ENCODE data around the gene CCDC78. TPM values are rescaled to one million over a fixed set of nuclear protein-coding genes. Genes with fewer than 3 reads are reported as not detected.

CCDC78 gene
- total RNA-seq, 4 donors from 2014 or later: 0.40 to 24.3 (median 0.98) TPM

DNA sequence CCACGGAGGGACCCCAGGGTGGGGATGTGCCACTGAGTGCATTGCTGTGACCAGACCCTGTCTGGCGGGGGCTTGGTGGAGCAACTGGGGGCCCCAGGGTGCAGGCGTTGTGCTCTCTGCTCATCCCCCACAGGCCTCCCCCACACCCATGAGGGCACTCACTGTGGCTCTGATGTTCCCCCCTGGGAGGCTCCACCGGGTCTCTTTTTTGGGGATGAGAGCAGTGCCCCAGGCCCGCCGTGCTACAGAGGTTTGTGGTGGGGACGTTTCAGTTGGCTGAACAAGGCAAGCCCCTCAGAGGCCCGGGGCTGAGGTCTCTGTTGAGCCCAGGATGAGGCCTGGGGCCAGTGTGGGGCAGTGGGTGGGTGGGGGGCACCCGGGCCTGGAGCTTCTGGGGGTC is 2.5 kb downstream of the CCDC78 start:
- in situ Hi-C loops (cut with MboI; ENCODE audit: low pct_ligation_motif_present in 1 of 4, low pct_unique_long_range_greater_than_20kb in 1 of 4, low sequenced_read_pairs in 3 of 4): no loop called here
- intact Hi-C loops (cut with DNase I; ENCODE audit: low total_unique reads): no loop called here
- Histone ChIP-seq H3K27ac (no peak overlapping the region), H3K36me3 (no peaks in the 10 kb centered on the region), H3K4me3 (no peak overlapping the region), H3K9me3 (no peaks in the 10 kb centered on the region), H3K27me3 (peaks cover 45% of the 10 kb centered on the region), H3K4me1 (peaks cover 38 to 57% (median 52%) of the 10 kb centered on the region in 4 donors)
- no peak for TF ChIP-seq CTCF (IDR thresholded peaks at IDR 0.05)
- TF ChIP-seq POLR2AphosphoS5 (IDR thresholded peaks at IDR 0.05): no peak
- no peak for TF ChIP-seq POLR2A (IDR thresholded peaks at IDR 0.05)
- TF ChIP-seq EP300 (IDR thresholded peaks at IDR 0.05; ENCODE audit: low read depth): no peak
- WGBS, 2 donors (ENCODE audit: low coverage in 1 of 2): 77 to 100% methylated on average over 1 to 5 of the region's 9 CpGs
- no peak for DNase-seq

- Histone ChIP-seq H3K36me3 (no peaks in the 10 kb centered on the region), H3K9me3 (no peaks in the 10 kb centered on the region), H3K27me3 (peaks cover 38% of the 10 kb centered on the region), H3K27ac (no peak overlapping the region), H3K4me1 (peaks cover 35 to 57% (median 52%) of the 10 kb centered on the region in 4 donors), H3K4me3 (no peak overlapping the region)
- TF ChIP-seq POLR2A (IDR thresholded peaks at IDR 0.05) (no peak), EP300 (IDR thresholded peaks at IDR 0.05; ENCODE audit: low read depth) (no peak), POLR2AphosphoS5 (IDR thresholded peaks at IDR 0.05) (no peak), CTCF (IDR thresholded peaks at IDR 0.05) (no peak)
- no peak for DNase-seq
- intact Hi-C loops (cut with DNase I; ENCODE audit: low total_unique reads): no loop called here
- WGBS, 2 donors (ENCODE audit: low coverage in 1 of 2): 88% methylated on average over 24 of the region's 24 CpGs; no CpG with 5 or more reads in 1 of the 2 donors
- in situ Hi-C loops (cut with MboI; ENCODE audit: low pct_ligation_motif_present in 1 of 4, low pct_unique_long_range_greater_than_20kb in 1 of 4, low sequenced_read_pairs in 3 of 4): no loop called here
Observed at GRCh38 chr16:722835-723633, 3.2 kb downstream of the CCDC78 start.

DNA sequence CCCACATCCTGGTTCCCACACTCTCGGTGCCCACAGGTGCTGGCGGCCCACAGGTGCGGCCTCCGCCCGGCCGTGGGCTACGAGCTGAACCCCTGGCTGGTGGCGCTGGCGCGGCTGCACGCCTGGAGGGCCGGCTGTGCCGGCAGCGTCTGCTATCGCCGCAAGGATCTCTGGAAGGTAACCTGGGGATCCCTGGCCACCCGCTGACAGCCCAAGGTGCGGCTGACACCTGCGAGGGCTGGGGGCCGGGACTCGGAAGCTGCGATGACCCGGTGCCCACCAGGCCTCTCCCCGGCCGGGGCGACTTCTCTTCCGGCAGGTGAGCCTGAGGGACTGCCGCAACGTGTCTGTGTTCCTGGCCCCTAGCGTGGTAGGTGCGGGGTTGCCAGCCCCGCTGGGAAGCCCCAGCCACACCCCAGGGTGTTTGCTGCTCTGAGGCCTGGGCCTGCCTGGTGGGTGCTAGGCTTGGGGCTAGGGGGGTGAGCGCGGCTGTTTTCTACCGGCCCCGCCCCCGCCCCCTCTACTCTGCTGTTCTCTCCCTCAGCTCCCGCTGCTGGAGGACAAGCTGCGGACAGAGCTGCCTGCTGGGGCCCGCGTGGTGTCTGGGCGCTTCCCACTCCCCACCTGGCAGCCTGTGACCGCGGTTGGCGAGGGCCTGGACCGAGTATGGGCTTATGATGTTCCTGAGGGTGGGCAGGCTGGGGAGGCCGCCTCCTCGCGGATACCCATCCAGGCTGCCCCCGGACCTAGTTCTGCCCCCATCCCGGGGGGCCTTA is 4.3 kb downstream of the CCDC78 start:
- Histone ChIP-seq H3K4me1 (peaks cover 26 to 47% (median 43%) of the 10 kb centered on the region in 4 donors), H3K27ac (peak overlapping the region; percentile 90 to 94 (median 93)), H3K9me3 (no peaks in the 10 kb centered on the region), H3K27me3 (peaks cover 30% of the 10 kb centered on the region), H3K4me3 (peak overlapping the region in 3 of 4 donors; percentile 64 to 83 (median 72)), H3K36me3 (no peaks in the 10 kb centered on the region)
- in situ Hi-C loops (cut with MboI; ENCODE audit: low pct_ligation_motif_present in 1 of 4, low pct_unique_long_range_greater_than_20kb in 1 of 4, low sequenced_read_pairs in 3 of 4): no loop called here
- intact Hi-C loops (cut with DNase I; ENCODE audit: low total_unique reads): no loop called here
- TF ChIP-seq POLR2AphosphoS5 (IDR thresholded peaks at IDR 0.05) (no peak), POLR2A (IDR thresholded peaks at IDR 0.05) (no peak), CTCF (IDR thresholded peaks at IDR 0.05) (no peak), EP300 (IDR thresholded peaks at IDR 0.05; ENCODE audit: low read depth) (no peak)
- WGBS, 2 donors (ENCODE audit: low coverage in 1 of 2): 87% methylated on average over 39 of the region's 51 CpGs; no CpG with 5 or more reads in 1 of the 2 donors
- DNase-seq: no peak

All from transverse colon (tissue), 4 donors.